Thyroid gland (tissue), 4 donors: ENCODE data around the gene DTYMK. TPM values are rescaled to one million over a fixed set of nuclear protein-coding genes. Genes with fewer than 3 reads are reported as not detected.
"Not testable (repeated sequence)": the region's sequence is repeated elsewhere in the genome, so short reads cannot be mapped to it uniquely, and the experiment has no call there.

Experiments
- DNase-seq, 2 donors: peaks; one replicate each; pipeline ENCODE4 v3.0.0-alpha.2; 2019
- H3K27ac ChIP-seq, 3 donors: fragments of 200-600 bp; sonication (generic); 1 replicate in 2 of 3; 2 replicates in 1 of 3; pipeline ENCODE4 v1.5.1; 2016 to 2019; ENCODE audit warnings: mild to moderate bottlenecking in 1 of 3, moderate library complexity in 1 of 3
- H3K27me3 ChIP-seq: fragments of 200-600 bp; sonication (generic); one replicate; pipeline ENCODE4 v1.5.1; 2019
- H3K36me3 ChIP-seq, 2 donors: fragments of 200-600 bp; sonication (generic); one replicate each; pipeline ENCODE4 v1.5.1; 2016 to 2019
- H3K4me1 ChIP-seq, 2 donors: fragments of 200-600 bp; sonication (generic); one replicate each; pipeline ENCODE4 v1.5.1; 2017 to 2019
- H3K4me3 ChIP-seq, 3 donors: fragments of 200-600 bp; sonication (generic); replicated peaks in 1 of 3; 1 replicate in 2 of 3; 2 replicates in 1 of 3; pipeline ENCODE4 v1.5.1; 2016; ENCODE audit warnings: mild to moderate bottlenecking in 1 of 3
- H3K9me3 ChIP-seq: fragments of 200-600 bp; sonication (generic); one replicate; pipeline ENCODE4 v1.5.1; 2017
- CTCF ChIP-seq, 6 experiments: fragments of 200-600 bp in 3 of 6; fragments of 450-650 bp in 3 of 6; sonication (generic) in 3 of 6; IDR thresholded peaks; one replicate each; pipeline ENCODE4 v1.5.1; 2016 to 2019; ENCODE audit warnings: antibody characterized with exemption in 6 of 6, mild to moderate bottlenecking in 2 of 6, inconsistent platforms in 1 of 6, moderate library complexity in 1 of 6
- POLR2A ChIP-seq, 2 donors: fragments of 450-650 bp; IDR thresholded peaks; one replicate each; pipeline ENCODE4 v1.6.1; 2017; ENCODE audit warnings: antibody characterized with exemption in 2 of 2, mild to moderate bottlenecking in 2 of 2, moderate library complexity in 1 of 2
- WGBS, 2 donors: methylation state at CpG; one replicate each; pipeline ENCODE4 v1.1.5; 2017; 5-methylcytosine and 5-hydroxymethylcytosine counted together
- intact Hi-C: fragments of 100-400 bp; cut with DNase I; formaldehyde crosslinking; loops from one replicate; pipeline ENCODE4 v1.15.1; 2023
- total RNA-seq, 4 donors: library from RNA; depleted of rRNA; stranded (reverse); fragments of >200 nt; gene quantifications; one replicate each; pipeline ENCODE4 v1.2.3, GENCODE V29; 2016

Gene DTYMK
- total RNA-seq, 4 donors from 2014 or later, result 9.6 to 24.0 (median 15.7) TPM

- Histone ChIP-seq H3K36me3 (peaks cover 41 to 54% of the 10 kb centered on the region in 2 donors), H3K4me3 (no peak overlapping the region), H3K4me1 (no peaks in the 10 kb centered on the region), H3K27me3 (no peaks in the 10 kb centered on the region), H3K27ac (no peak overlapping the region), H3K9me3 (no peaks in the 10 kb centered on the region)
- no peak for DNase-seq
- 93 to 95% methylated on average over 12 of the region's 12 CpGs for WGBS, 2 donors
- intact Hi-C loops, result no loop called here
- TF ChIP-seq CTCF (IDR thresholded peaks at IDR 0.05), result no peak
- no peak for TF ChIP-seq POLR2A (IDR thresholded peaks at IDR 0.05)
Observed at GRCh38 chr2:241668839-241669238, 17.8 kb downstream of the DTYMK start.

GRCh38 chr2:241668354-241668753 is 18.3 kb downstream of the DTYMK start:
- Histone ChIP-seq H3K4me3 (no peak overlapping the region), H3K9me3 (no peaks in the 10 kb centered on the region), H3K36me3 (peaks cover 41 to 54% of the 10 kb centered on the region in 2 donors), H3K27ac (no peak overlapping the region), H3K4me1 (no peaks in the 10 kb centered on the region), H3K27me3 (no peaks in the 10 kb centered on the region)
- TF ChIP-seq CTCF (IDR thresholded peaks at IDR 0.05) (no peak), POLR2A (IDR thresholded peaks at IDR 0.05) (no peak)
- intact Hi-C loops, result no loop called here
- 94 to 99% methylated on average over 21 of the region's 21 CpGs for WGBS, 2 donors
- DNase-seq, result no peak

GRCh38 chr2:241666627-241667400 is 19.8 kb downstream of the DTYMK start:
- DNase-seq, result no peak
- WGBS, 2 donors, result 75 to 79% methylated on average over 21 to 42 of the region's 42 CpGs
- peaks cover 35 to 45% of the 10 kb centered on the region in 2 donors for H3K36me3 ChIP-seq

GRCh38 chr2:241665731-241666440 is 20.7 kb downstream of the DTYMK start:
- intact Hi-C loops, result no loop called here

More at GRCh38 chr2:241666627-241667400, 19.8 kb downstream of the DTYMK start:
- H3K4me1 ChIP-seq, result no peaks in the 10 kb centered on the region
- H3K9me3 ChIP-seq, result no peaks in the 10 kb centered on the region
- no peaks in the 10 kb centered on the region for H3K27me3 ChIP-seq
- intact Hi-C loops, result no loop called here
- H3K27ac ChIP-seq, result no peak overlapping the region
- no peak overlapping the region for H3K4me3 ChIP-seq
- TF ChIP-seq POLR2A (IDR thresholded peaks at IDR 0.05) (no peak), CTCF (IDR thresholded peaks at IDR 0.05) (no peak)

GRCh38 chr2:241662731-241663130 is 23.9 kb downstream of the DTYMK start:
- H3K9me3 ChIP-seq, H3K4me3 ChIP-seq, H3K27me3 ChIP-seq, H3K4me1 ChIP-seq, H3K27ac ChIP-seq, intact Hi-C loops, DNase-seq: not testable (repeated sequence)
- WGBS, 2 donors, result 92 to 96% methylated on average over 24 of the region's 24 CpGs
- H3K36me3 ChIP-seq, result peaks cover 26 to 42% of the 10 kb centered on the region in 2 donors

More at GRCh38 chr2:241665731-241666440, 20.7 kb downstream of the DTYMK start:
- H3K27ac ChIP-seq, result no peak overlapping the region
- no peaks in the 10 kb centered on the region for H3K9me3 ChIP-seq
- H3K4me1 ChIP-seq, result no peaks in the 10 kb centered on the region
- no peak overlapping the region for H3K4me3 ChIP-seq
- no peak for DNase-seq
- 90 to 91% methylated on average over 23 of the region's 23 CpGs for WGBS, 2 donors
- peaks cover 32 to 45% of the 10 kb centered on the region in 2 donors for H3K36me3 ChIP-seq
- no peaks in the 10 kb centered on the region for H3K27me3 ChIP-seq
- TF ChIP-seq POLR2A (IDR thresholded peaks at IDR 0.05) (no peak), CTCF (IDR thresholded peaks at IDR 0.05) (no peak)
